Germinal center (tissue), 1 donor: ENCODE results near the gene CCDC63.
"Not testable (repeated sequence)": the region's sequence is repeated elsewhere in the genome, so short reads cannot be mapped to it uniquely, and the experiment has no call there.

Experiments used
- DNase-seq: peaks from one replicate; pipeline ENCODE4 v3.0.0; 2012; ENCODE audit warnings: mixed read lengths, low spot score

Gene CCDC63

DNA sequence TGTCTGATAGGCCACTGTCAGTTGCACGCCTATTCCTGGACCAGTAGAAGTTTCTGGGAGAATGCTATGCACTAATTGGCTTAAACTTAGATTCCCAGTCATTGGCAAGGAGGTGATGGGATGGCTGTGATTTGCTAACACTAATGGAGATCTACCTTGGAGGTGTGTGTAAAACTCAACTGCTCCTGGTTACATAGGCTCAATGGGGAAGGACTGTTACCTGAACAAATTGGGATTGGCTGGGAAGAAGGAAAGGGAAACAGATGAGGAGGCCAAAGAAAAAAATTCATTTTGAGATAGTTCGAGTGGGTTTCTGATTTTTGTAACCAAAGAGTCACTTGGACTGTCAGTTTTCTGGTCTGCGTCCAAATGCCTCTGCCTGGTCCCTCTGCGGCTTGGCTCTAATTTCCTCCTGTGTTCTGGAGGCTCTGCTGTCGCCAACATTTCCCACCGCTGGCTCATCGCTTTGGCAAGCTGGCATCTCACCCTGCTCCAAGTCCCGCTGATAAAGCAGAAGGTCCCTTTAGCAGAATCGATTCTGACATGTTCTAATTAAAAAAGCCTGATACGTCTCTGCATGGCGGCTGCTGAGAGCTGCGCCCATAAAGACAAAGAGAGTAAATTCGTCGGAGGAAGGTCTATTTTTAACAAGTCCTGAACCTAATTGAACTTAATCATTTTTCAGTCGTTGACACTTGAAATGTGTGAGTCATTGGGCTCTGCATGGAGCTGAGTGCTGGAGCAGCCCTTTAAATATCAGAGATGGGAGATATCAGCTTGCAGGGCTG, 2.0 kb upstream of the CCDC63 start:
- no peak for DNase-seq

DNA sequence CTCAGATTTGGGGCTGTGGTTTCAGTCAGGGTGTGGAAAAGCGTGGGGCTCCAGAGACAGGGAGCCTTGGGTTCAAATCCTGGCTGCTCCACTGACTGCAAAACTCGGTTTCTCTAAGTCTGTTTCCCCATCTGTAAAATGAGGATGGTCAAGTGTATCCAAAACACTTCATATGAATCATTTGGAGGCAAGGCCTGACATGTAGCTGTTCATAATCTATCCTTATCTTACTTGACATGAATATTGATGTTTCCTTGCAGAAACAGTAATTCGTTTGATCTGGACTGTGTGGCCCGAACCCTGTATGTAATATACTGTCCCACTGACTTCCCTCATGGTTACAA, 1.5 kb upstream of the CCDC63 start:
- DNase-seq: no peak

- DNase-seq: no peak
These were observed 1.6 kb downstream of the CCDC63 start for GRCh38 chr12:110848314-110848923.

DNA sequence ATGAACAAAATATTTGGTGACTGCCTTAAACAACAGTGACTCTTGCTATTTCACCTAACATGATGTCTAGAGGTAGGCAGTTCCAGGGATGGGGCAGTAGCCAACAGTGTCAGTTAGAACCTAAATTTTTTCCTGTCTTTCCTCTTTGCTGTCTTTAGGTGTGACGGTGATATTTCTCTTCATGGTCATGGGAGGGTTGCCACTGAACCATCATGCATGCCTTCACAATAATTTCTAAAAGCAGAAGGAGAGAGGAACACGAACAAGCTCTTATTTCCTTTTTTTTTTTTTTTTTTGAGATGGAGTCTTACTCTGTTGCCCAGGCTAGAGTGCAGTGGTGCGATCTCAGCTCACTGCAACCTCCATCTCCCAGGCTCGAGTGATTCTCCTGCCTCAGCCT, 2.4 kb downstream of the CCDC63 start:
- no peak for DNase-seq

DNA sequence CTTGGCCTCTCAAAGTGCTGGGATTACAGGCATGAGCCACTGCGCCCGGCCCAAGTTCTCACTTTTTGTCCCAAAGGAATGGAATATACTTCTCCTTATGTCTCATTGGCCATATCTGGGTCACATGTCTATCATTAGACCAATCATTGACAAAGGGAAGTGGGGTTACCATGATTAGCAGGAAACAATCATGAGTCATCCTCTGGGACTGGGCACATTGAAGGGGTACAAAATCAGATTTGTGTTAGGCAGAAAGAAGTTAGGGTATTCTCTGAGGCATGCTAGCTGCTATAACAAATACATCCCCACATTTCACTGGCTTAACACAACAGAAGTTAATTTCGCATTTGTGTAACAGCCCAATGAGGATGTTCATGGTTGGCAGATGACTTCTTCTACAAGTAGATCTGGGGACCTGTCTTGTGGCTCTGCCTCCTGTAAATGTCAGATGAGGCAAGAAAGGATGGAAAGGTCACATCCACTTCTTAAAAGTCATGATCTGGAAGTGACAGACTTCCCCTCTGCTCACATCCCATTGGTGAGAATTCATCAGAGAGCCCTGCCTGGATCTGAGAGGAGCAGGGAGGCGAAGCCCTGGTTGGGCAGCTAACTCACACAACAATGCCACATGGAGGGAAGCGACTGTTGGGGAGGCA, 3.1 kb downstream of the CCDC63 start:
- DNase-seq: no peak

DNA sequence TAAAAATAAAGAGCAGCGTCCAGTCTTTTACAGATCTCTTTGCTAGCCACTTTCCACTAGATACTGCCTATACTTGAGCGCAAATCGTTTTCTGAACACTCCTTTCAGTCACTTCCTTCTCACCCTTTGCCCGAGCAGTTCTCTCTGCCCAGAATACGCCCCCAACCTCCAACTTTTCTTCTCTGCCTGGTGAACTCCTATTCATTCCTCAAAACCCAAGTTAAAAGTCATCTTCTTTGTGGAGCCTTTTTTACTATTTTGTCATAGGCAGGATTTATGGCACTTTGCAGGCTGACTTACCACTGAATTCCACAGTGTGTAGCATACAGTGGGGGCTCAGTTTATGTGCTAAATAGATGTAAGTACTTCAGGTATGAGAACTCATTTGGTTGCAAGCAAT, 4.0 kb downstream of the CCDC63 start:
- DNase-seq: no peak

- no peak for DNase-seq
These were observed 7.0 kb downstream of the CCDC63 start for GRCh38 chr12:110853836-110854235.

GRCh38 chr12:110856542-110856941, 9.8 kb downstream of the CCDC63 start:
- DNase-seq: no peak

GRCh38 chr12:110857528-110857927, 10.7 kb downstream of the CCDC63 start:
- DNase-seq: no peak

DNA sequence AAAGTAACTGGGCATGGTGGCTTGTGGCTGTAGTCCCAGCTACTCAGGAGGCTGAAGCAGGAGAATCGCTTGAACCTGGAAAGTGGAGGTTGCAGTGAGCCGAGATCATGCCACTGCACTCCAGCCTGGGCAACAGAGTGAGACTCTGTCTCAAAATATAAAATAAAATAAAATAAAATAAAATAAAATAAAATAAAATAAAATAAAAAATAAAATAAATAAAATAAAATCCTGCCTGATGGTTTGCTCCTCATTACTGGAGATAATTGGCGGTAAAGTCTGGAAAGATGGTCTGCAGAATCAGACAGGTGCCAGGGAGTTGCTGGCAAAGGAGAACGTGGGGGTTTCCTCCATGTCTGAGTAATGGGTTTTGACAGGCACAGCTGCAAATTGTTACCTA, 11.2 kb downstream of the CCDC63 start:
- not testable (repeated sequence) for DNase-seq

DNA sequence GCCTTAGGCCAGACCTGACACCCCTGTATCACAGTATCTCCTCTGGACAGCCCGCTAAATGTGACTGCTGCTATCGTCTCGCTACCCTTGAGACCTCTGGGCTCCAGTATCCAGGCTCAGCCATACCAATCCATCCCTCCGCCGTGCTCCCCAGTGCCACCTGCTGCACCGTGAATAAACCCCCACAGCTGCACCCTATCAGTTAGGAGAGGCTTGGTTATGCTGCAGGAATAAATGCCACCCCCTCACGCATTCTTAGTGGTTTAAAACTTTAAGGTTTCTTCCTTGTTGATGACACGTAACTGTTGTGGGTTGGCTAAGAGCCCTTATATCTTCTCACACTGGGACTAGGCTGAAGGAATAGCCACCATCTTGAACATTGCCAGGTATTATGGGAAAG, 12.1 kb downstream of the CCDC63 start:
- DNase-seq: no peak

GRCh38 chr12:110860833-110861296, 14.1 kb downstream of the CCDC63 start:
- no peak for DNase-seq

- DNase-seq: no peak
These were observed 14.9 kb downstream of the CCDC63 start for GRCh38 chr12:110861729-110862128.

GRCh38 chr12:110862329-110862728, 15.5 kb downstream of the CCDC63 start:
- DNase-seq: no peak

GRCh38 chr12:110863161-110863560, 16.4 kb downstream of the CCDC63 start:
- no peak for DNase-seq

DNA sequence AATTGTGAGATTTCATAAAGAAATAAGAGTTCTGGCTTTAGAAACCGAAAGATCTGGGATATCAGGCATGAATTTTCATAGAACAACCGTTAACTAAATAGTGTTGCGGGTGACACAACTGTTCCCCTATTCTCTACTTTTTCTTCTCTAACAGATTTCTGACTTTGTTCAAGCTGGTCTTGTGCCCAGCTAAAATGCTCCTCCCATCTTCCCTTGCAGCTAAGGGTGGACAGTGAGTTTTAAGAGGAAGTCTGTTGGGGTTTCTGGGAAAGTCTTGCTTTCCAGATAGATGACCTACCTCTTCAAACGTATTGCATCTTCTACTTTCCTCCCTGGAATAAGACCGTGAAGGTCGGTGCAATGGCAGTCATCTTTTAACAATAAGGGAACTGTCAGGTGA, 18.7 kb downstream of the CCDC63 start:
- no peak for DNase-seq

- DNase-seq: no peak
These were observed 22.2 kb downstream of the CCDC63 start for GRCh38 chr12:110869026-110869425.

GRCh38 chr12:110869803-110870202, 23.0 kb downstream of the CCDC63 start:
- DNase-seq: no peak

DNA sequence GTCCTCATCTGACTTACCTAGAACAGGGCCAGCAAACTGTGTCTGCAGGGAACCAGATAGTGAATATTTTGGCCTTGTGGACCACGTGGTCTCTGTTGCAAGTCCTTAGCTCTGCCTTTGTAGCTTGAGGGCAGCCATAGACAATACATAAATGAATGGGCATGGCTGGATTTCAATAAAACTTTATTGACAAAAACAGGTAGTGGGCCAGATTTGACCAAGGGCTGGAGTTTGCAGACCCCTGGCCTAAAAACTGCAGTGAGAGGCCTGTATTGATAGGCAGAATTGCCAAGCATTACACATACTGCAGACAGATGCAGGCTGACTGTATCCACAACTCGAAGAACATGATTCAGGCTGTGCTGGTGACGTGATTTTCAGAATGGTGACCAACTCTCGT, 25.3 kb downstream of the CCDC63 start:
- no peak for DNase-seq

- DNase-seq: no peak
These were observed 27.6 kb downstream of the CCDC63 start for GRCh38 chr12:110874351-110874750.

DNA sequence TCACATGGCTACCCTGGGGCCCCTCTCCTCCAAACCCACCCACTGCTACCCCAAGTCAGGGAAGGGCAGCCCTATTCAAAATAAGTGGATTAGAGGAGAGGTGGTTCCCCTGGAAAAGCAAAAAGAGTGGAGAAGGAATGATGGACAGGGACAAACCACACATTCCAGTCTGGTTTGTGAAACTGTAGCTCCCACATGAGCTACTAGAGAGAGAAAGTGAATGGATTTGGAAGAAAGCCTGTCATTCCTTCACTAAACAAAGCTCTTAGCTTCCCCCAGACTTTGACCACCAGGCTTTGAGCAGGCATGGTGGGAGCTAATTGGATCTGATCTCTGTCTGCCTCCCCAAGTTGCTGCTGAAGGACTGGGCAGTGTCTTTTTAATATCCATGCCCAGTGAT, 28.0 kb downstream of the CCDC63 start:
- DNase-seq: no peak

DNA sequence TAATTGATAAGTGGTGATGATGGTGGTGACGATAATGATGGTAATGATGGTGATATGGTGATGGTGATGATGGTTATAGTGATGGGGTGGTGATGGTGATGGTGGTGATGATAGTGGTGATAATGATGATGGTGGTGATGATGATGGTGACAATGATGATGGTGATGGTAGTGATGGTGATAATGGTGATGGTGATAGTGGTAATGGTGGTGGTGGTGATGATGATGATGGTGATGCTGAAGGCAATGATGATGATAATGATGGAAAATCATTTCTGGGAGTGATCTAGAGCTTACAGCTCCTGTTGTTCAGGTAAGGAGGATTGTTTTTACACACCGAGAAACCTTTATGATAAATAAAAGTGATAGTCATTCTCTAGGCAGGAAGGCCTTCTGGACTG, 33.9 kb downstream of the CCDC63 start:
- no peak for DNase-seq

- DNase-seq: no peak
These were observed 36.5 kb downstream of the CCDC63 start for GRCh38 chr12:110883251-110883650.
